T-helper 2 cell treated with Interferon-gamma antibody and Interleukin-4, amounts not matched to agents 5 μg/mL and 100 μg/mL, for 36 hours (primary cell): ENCODE results near the gene ILRUN.
A peak's percentile ranks its signal among the peaks of the same experiment; 100 is the strongest.
"Not testable (repeated sequence)": the region's sequence is repeated elsewhere in the genome, so short reads cannot be mapped to it uniquely, and the experiment has no call there.

Source experiments
- DNase-seq: peaks from one replicate; pipeline ENCODE4 v3.0.0; 2021; ENCODE audit warnings: low spot score
- H3K27ac Mint-ChIP-seq: one replicate; pipeline ENCODE4 v1.8.0; 2021; ENCODE audit warnings: mild to moderate bottlenecking, mixed read lengths
- H3K27me3 Mint-ChIP-seq: one replicate; pipeline ENCODE4 v1.8.0; 2021; ENCODE audit warnings: low read depth, mixed read lengths
- H3K36me3 Mint-ChIP-seq: one replicate; pipeline ENCODE4 v1.8.0; 2021; ENCODE audit warnings: low read depth, mixed read lengths
- H3K4me1 Mint-ChIP-seq: one replicate; pipeline ENCODE4 v1.8.0; 2021; ENCODE audit warnings: low read depth, mixed read lengths
- H3K4me3 Mint-ChIP-seq: one replicate; pipeline ENCODE4 v1.8.0; 2022; ENCODE audit warnings: mild to moderate bottlenecking, moderate library complexity, mixed read lengths
- H3K9me3 Mint-ChIP-seq: one replicate; pipeline ENCODE4 v1.8.0; 2021; ENCODE audit warnings: mixed read lengths

ILRUN gene

GRCh38 chr6:34665019-34665418 lies 31.5 kb downstream of the ILRUN start:
- peak overlapping the region; percentile 79 for H3K4me3 Mint-ChIP-seq
- no peak for DNase-seq
- H3K36me3 Mint-ChIP-seq, result peaks cover 26% of the 10 kb centered on the region
- peaks cover 53% of the 10 kb centered on the region for H3K4me1 Mint-ChIP-seq
- peak overlapping the region; percentile 96 for H3K27ac Mint-ChIP-seq
- H3K9me3 Mint-ChIP-seq, result no peaks in the 10 kb centered on the region
- H3K27me3 Mint-ChIP-seq, result no peaks in the 10 kb centered on the region

GRCh38 chr6:34664256-34664971 lies 32.2 kb downstream of the ILRUN start:
- H3K4me1 Mint-ChIP-seq, result peaks cover 50% of the 10 kb centered on the region
- H3K27me3 Mint-ChIP-seq, result no peaks in the 10 kb centered on the region
- DNase-seq, result no peak
- peaks cover 23% of the 10 kb centered on the region for H3K36me3 Mint-ChIP-seq
- H3K9me3 Mint-ChIP-seq, result no peaks in the 10 kb centered on the region
- H3K27ac Mint-ChIP-seq, result peak overlapping the region; percentile 96
- H3K4me3 Mint-ChIP-seq, result peak overlapping the region; percentile 79

- Mint-ChIP-seq H3K36me3 (peaks cover 23% of the 10 kb centered on the region), H3K9me3 (no peaks in the 10 kb centered on the region), H3K4me3 (peak overlapping the region; percentile 30), H3K27ac (peak overlapping the region; percentile 96), H3K27me3 (no peaks in the 10 kb centered on the region), H3K4me1 (peaks cover 53% of the 10 kb centered on the region)
- no peak for DNase-seq
Observed at GRCh38 chr6:34663831-34664255, 32.7 kb downstream of the ILRUN start.

- H3K36me3 Mint-ChIP-seq, result peaks cover 23% of the 10 kb centered on the region
- no peaks in the 10 kb centered on the region for H3K9me3 Mint-ChIP-seq
- H3K4me3 Mint-ChIP-seq, result peak overlapping the region; percentile 30
- H3K27ac Mint-ChIP-seq, result peak overlapping the region; percentile 61
- DNase-seq, result no peak
- H3K4me1 Mint-ChIP-seq, result peaks cover 55% of the 10 kb centered on the region
- H3K27me3 Mint-ChIP-seq, result no peaks in the 10 kb centered on the region
Observed at GRCh38 chr6:34663371-34663770, 33.2 kb downstream of the ILRUN start.

- no peak for DNase-seq
- Mint-ChIP-seq H3K9me3 (no peaks in the 10 kb centered on the region), H3K27me3 (no peaks in the 10 kb centered on the region), H3K4me3 (no peak overlapping the region), H3K4me1 (peaks cover 60% of the 10 kb centered on the region), H3K36me3 (peaks cover 19% of the 10 kb centered on the region), H3K27ac (no peak overlapping the region)
Observed at GRCh38 chr6:34661357-34661756, 35.2 kb downstream of the ILRUN start.

GRCh38 chr6:34658605-34659265 lies 37.8 kb downstream of the ILRUN start:
- H3K27me3 Mint-ChIP-seq, result no peaks in the 10 kb centered on the region
- H3K4me1 Mint-ChIP-seq, result peaks cover 55% of the 10 kb centered on the region
- H3K27ac Mint-ChIP-seq, result peak overlapping the region; percentile 8
- H3K4me3 Mint-ChIP-seq, result no peak overlapping the region
- H3K36me3 Mint-ChIP-seq, result peaks cover 18% of the 10 kb centered on the region
- DNase-seq, result no peak
- no peaks in the 10 kb centered on the region for H3K9me3 Mint-ChIP-seq

- H3K9me3 Mint-ChIP-seq, DNase-seq, H3K27me3 Mint-ChIP-seq: not testable (repeated sequence)
- Mint-ChIP-seq H3K27ac (peak overlapping the region; percentile 98), H3K4me3 (peak overlapping the region; percentile 85), H3K36me3 (peaks cover 21% of the 10 kb centered on the region), H3K4me1 (peaks cover 53% of the 10 kb centered on the region)
Observed at GRCh38 chr6:34657979-34658480, 38.5 kb downstream of the ILRUN start.

GRCh38 chr6:34657307-34657978 lies 39.1 kb downstream of the ILRUN start:
- DNase-seq, result no peak
- Mint-ChIP-seq H3K4me1 (peaks cover 53% of the 10 kb centered on the region), H3K27me3 (no peaks in the 10 kb centered on the region), H3K36me3 (peaks cover 21% of the 10 kb centered on the region), H3K4me3 (peak overlapping the region; percentile 85), H3K9me3 (no peaks in the 10 kb centered on the region), H3K27ac (peak overlapping the region; percentile 98)

- H3K4me3 Mint-ChIP-seq, result peak overlapping the region; percentile 85
Observed at GRCh38 chr6:34657037-34657306, 39.6 kb downstream of the ILRUN start.

GRCh38 chr6:34656378-34657036 lies 40.1 kb downstream of the ILRUN start:
- Mint-ChIP-seq H3K36me3 (peaks cover 22% of the 10 kb centered on the region), H3K4me1 (peaks cover 49% of the 10 kb centered on the region), H3K4me3 (peak overlapping the region; percentile 85), H3K9me3 (no peaks in the 10 kb centered on the region), H3K27me3 (no peaks in the 10 kb centered on the region), H3K27ac (peak overlapping the region; percentile 98)
- peak; percentile 60 for DNase-seq

More at GRCh38 chr6:34657037-34657306, 39.6 kb downstream of the ILRUN start:
- peaks cover 23% of the 10 kb centered on the region for H3K36me3 Mint-ChIP-seq
- peaks cover 50% of the 10 kb centered on the region for H3K4me1 Mint-ChIP-seq
- peak overlapping the region; percentile 98 for H3K27ac Mint-ChIP-seq
- DNase-seq, result no peak
- H3K9me3 Mint-ChIP-seq, result no peaks in the 10 kb centered on the region
- H3K27me3 Mint-ChIP-seq, result no peaks in the 10 kb centered on the region

- H3K27me3 Mint-ChIP-seq, H3K9me3 Mint-ChIP-seq, DNase-seq: not testable (repeated sequence)
- H3K4me3 Mint-ChIP-seq, result peak overlapping the region; percentile 85
- H3K4me1 Mint-ChIP-seq, result peaks cover 47% of the 10 kb centered on the region
- H3K36me3 Mint-ChIP-seq, result peaks cover 25% of the 10 kb centered on the region
- peak overlapping the region; percentile 98 for H3K27ac Mint-ChIP-seq
Observed at GRCh38 chr6:34655876-34656377, 40.6 kb downstream of the ILRUN start.

GRCh38 chr6:34654061-34654710 lies 42.4 kb downstream of the ILRUN start:
- DNase-seq, result no peak
- no peaks in the 10 kb centered on the region for H3K9me3 Mint-ChIP-seq
- H3K4me3 Mint-ChIP-seq, result no peak overlapping the region
- peaks cover 23% of the 10 kb centered on the region for H3K36me3 Mint-ChIP-seq
- H3K27ac Mint-ChIP-seq, result no peak overlapping the region
- H3K27me3 Mint-ChIP-seq, result no peaks in the 10 kb centered on the region
- H3K4me1 Mint-ChIP-seq, result peaks cover 42% of the 10 kb centered on the region

GRCh38 chr6:34652263-34652662 lies 44.3 kb downstream of the ILRUN start:
- Mint-ChIP-seq H3K27me3 (no peaks in the 10 kb centered on the region), H3K4me3 (no peak overlapping the region), H3K27ac (no peak overlapping the region), H3K9me3 (no peaks in the 10 kb centered on the region), H3K36me3 (peaks cover 27% of the 10 kb centered on the region), H3K4me1 (peaks cover 32% of the 10 kb centered on the region)
- DNase-seq, result no peak
